Measurements from ENCODE around the gene CARMIL3.

- TF ChIP-seq POLR2AphosphoS5 (IDR thresholded peaks at IDR 0.05; ENCODE audit: low read depth) (no peak), REST (IDR thresholded peaks at IDR 0.05; ENCODE audit: insufficient replicate concordance, low read depth) (no peak), CTCF (IDR thresholded peaks at IDR 0.05; ENCODE audit: insufficient read depth, low read length) (no peak)
Measured at GRCh38 chr14:24102357-24103048, 50.7 kb downstream of the CARMIL3 start.
